K562 (cell line): ENCODE data around the gene HOXA5.

Experiments
- CTCF ChIP-seq, 3 experiments: IDR thresholded peaks in 2 of 3; conservative IDR thresholded peaks in 1 of 3; 2 replicates each; pipeline ENCODE4 v1.5.1; 2011 to 2012; ENCODE audit warnings: low read length in 3 of 3, mild to moderate bottlenecking in 3 of 3, control low read depth in 2 of 3, improper control_type of control experiment in 1 of 3, inconsistent platforms in 1 of 3, low read depth in 1 of 3, mixed read lengths in 1 of 3, moderate library complexity in 1 of 3; ENCODE audit not compliant: insufficient read depth in 2 of 3
- FOXK1 ChIP-seq: sonication (generic); formaldehyde crosslinking; IDR thresholded peaks from 2 replicates; pipeline ENCODE4 v1.8.0; 2022; ENCODE audit warnings: missing genetic modification reagents, mild to moderate bottlenecking, borderline replicate concordance
- NRF1 ChIP-seq, 2 experiments: fragments of 450-650 bp; IDR thresholded peaks in 1 of 2; conservative IDR thresholded peaks in 1 of 2; 2 replicates each; pipeline ENCODE4 v1.6.1; 2014; ENCODE audit warnings: mild to moderate bottlenecking in 2 of 2
- POLR2A ChIP-seq: fragments of 450-650 bp; conservative IDR thresholded peaks from 2 replicates; pipeline ENCODE4 v1.6.1; 2016
- RBBP5 ChIP-seq: fragments of 200-600 bp; sonication (generic); IDR thresholded peaks from 2 replicates; pipeline ENCODE4 v1.6.1; 2012; ENCODE audit warnings: borderline replicate concordance, mild to moderate bottlenecking, low read length, control low read depth, inconsistent platforms; ENCODE audit not compliant: insufficient read depth, poor library complexity, severe bottlenecking
- RFX5 ChIP-seq: IDR thresholded peaks from 2 replicates; pipeline ENCODE4 v1.6.1; 2011; ENCODE audit warnings: low read depth, mild to moderate bottlenecking, improper control_type of control experiment, low read length
- TAL1 ChIP-seq: fragments of 450-650 bp; IDR thresholded peaks from 2 replicates; pipeline ENCODE4 v1.6.1; 2016; ENCODE audit warnings: mild to moderate bottlenecking
- TARDBP ChIP-seq: fragments of 450-650 bp; IDR thresholded peaks from 2 replicates; pipeline ENCODE4 v1.6.1; 2016
- TCF7 ChIP-seq: sonication (generic); IDR thresholded peaks from 2 replicates; pipeline ENCODE4 v1.6.1; 2016; ENCODE audit warnings: antibody characterized with exemption, borderline replicate concordance
- ZNF282 ChIP-seq: sonication (generic); formaldehyde crosslinking; IDR thresholded peaks from 2 replicates; pipeline ENCODE4 v1.8.1; 2023; ENCODE audit warnings: missing genetic modification reagents
- ZNF699 ChIP-seq: fragments of 250-450 bp; sonication (Bioruptor Pico); IDR thresholded peaks from 2 replicates; pipeline ENCODE4 v1.8.0; 2021; ENCODE audit warnings: mild to moderate bottlenecking, moderate library complexity; ENCODE audit not compliant: insufficient replicate concordance
- ZZZ3 ChIP-seq: fragments of 450-650 bp; IDR thresholded peaks from 2 replicates; pipeline ENCODE4 v1.6.1; 2016; ENCODE audit warnings: antibody characterized with exemption, mild to moderate bottlenecking, moderate library complexity

GRCh38 chr7:27148031-27148755 is 4.7 kb upstream of the HOXA5 start:
- no peak for TF ChIP-seq TCF7
- no peak for TF ChIP-seq FOXK1
- no peak for TF ChIP-seq NRF1 (conservative IDR thresholded peaks at IDR 0.05 in 1 of 2, IDR thresholded peaks at IDR 0.05 in 1 of 2)
- no peak for TF ChIP-seq TARDBP
- TF ChIP-seq CTCF (IDR thresholded peaks at IDR 0.05 in 2 of 3, conservative IDR thresholded peaks at IDR 0.05 in 1 of 3; ENCODE audit: insufficient read depth in 2 of 3, low read depth in 1 of 3, low read length in 3 of 3) = no peak
- no peak for TF ChIP-seq ZZZ3
- TF ChIP-seq RFX5 = no peak
- TF ChIP-seq ZNF699 (CRISPR knock-in tag) = no peak
- TF ChIP-seq RBBP5 = no peak
- no peak for TF ChIP-seq TAL1
- TF ChIP-seq POLR2A = no peak
- TF ChIP-seq ZNF282 (CRISPR knock-in tag) = no peak
